Left colon (tissue), 2 donors: ENCODE results near the gene HEXIM1. TPM values are rescaled to one million over a fixed set of nuclear protein-coding genes. Genes with fewer than 3 reads are reported as not detected.

Experiments
- ATAC-seq: fragments of 200-7000 bp; cut with Tn5 transposase; one replicate; pipeline ENCODE4 v1.9.1; 2020; ENCODE audit warnings: mild to moderate bottlenecking, moderate library complexity
- DNase-seq, 2 donors: peaks; one replicate each; pipeline ENCODE4 v3.0.0-alpha.2; 2020
- intact Hi-C, 2 donors: fragments of 100-400 bp; cut with DNase I in 1 of 2; cut with micrococcal nuclease in 1 of 2; formaldehyde crosslinking; loops; one replicate each; pipeline versions ENCODE4 v1.11.2 to v1.14.0; 2022; cut with DNase I, micrococcal nuclease
- long read RNA-seq: library from polyadenylated mRNA; unstranded; transcript quantifications from one replicate; pipeline ENCODE4 v2.0.0, GENCODE V29; 2021
- total RNA-seq, 2 donors: library from RNA; stranded (reverse); fragmentation: NEBNext Ultra II Directional; extraction: Animal tissue kit (Norgen Biotek cat#: 25700); gene quantifications; one replicate each; pipeline ENCODE4 v1.2.1, GENCODE V29; 2021
- donor health status: DM: no; HTN: no; CAD: no.
- donor health status: DM: yes; HTN: yes; CAD: no.

HEXIM1 gene
- 10 to 100 TPM; 36.1 to 46.7 TPM for total RNA-seq
- long read RNA-seq, transcript HEXIM1-201 (1 exons, 3,600 nt) = major isoform, 49 of 52 reads
- long read RNA-seq, partial matches to known transcripts = 0 of 52 reads
- long read RNA-seq, other reads (novel, unspliced or antisense) = 3 of 52 reads

GRCh38 chr17:45148183-45149036, at the start of gene HEXIM1:
Gene HEXIM1 (plus strand): TSS chr17:45148475. CDS start chr17:45149191, 716 bp downstream.
- DNase-seq (peak; percentile 98 to 99), ATAC-seq (peak; percentile 70)
- intact Hi-C loops = no loop called here

- intact Hi-C loops = no loop called here
- ATAC-seq = peak; percentile 91
- peak; percentile 79 to 92 for DNase-seq
Observed at GRCh38 chr17:45098869-45099616, 49.2 kb upstream of the HEXIM1 start.

GRCh38 chr17:45101546-45101882, 46.8 kb upstream of the HEXIM1 start:
- intact Hi-C loops = loop anchor here in 1 of 2 donors (10.0 kb wide), 2 partner anchors 77 to 187 kb away; partner anchors contain the start of gene GFAP
- ATAC-seq (no peak), DNase-seq (no peak)

GRCh38 chr17:45101883-45102811, 46.1 kb upstream of the HEXIM1 start:
- intact Hi-C loops = loop anchor here in 1 of 2 donors (10.0 kb wide), 2 partner anchors 77 to 187 kb away; partner anchors contain the start of gene GFAP
- ATAC-seq (no peak), DNase-seq (no peak)

GRCh38 chr17:45102856-45103255, 45.4 kb upstream of the HEXIM1 start:
- intact Hi-C loops = loop anchor here in 1 of 2 donors (10.0 kb wide), 2 partner anchors 78 to 188 kb away; partner anchors contain the start of gene GFAP
- no peak for DNase-seq
- ATAC-seq = no peak

GRCh38 chr17:45103269-45103795, 44.9 kb upstream of the HEXIM1 start:
- intact Hi-C loops = loop anchor here in 1 of 2 donors (10.0 kb wide), 2 partner anchors 79 to 189 kb away; partner anchors contain the start of gene GFAP
- no peak for DNase-seq
- no peak for ATAC-seq

GRCh38 chr17:45104029-45104428, 44.2 kb upstream of the HEXIM1 start:
- intact Hi-C loops = loop anchor here in 1 of 2 donors (10.0 kb wide), 2 partner anchors 79 to 189 kb away; partner anchors contain the start of gene GFAP
- DNase-seq (no peak), ATAC-seq (no peak)

GRCh38 chr17:45104497-45104896, 43.8 kb upstream of the HEXIM1 start:
- DNase-seq (no peak), ATAC-seq (no peak)
- intact Hi-C loops = loop anchor here in 1 of 2 donors (10.0 kb wide), 2 partner anchors 80 to 190 kb away; partner anchors contain the start of gene GFAP

- no peak for DNase-seq
- no peak for ATAC-seq
- intact Hi-C loops = loop anchor here in 1 of 2 donors (10.0 kb wide), 2 partner anchors 80 to 190 kb away; partner anchors contain the start of gene GFAP
Observed at GRCh38 chr17:45104907-45105624, 43.2 kb upstream of the HEXIM1 start.

- DNase-seq (no peak), ATAC-seq (no peak)
- intact Hi-C loops = loop anchor here in 1 of 2 donors (10.0 kb wide), 2 partner anchors 81 to 191 kb away; partner anchors contain the start of gene GFAP
Observed at GRCh38 chr17:45106096-45106495, 42.2 kb upstream of the HEXIM1 start.

- DNase-seq = no peak
- no peak for ATAC-seq
- intact Hi-C loops = loop anchor here in 1 of 2 donors (10.0 kb wide), 2 partner anchors 82 to 192 kb away; partner anchors contain the start of gene GFAP
Observed at GRCh38 chr17:45106582-45106981, 41.7 kb upstream of the HEXIM1 start.

- DNase-seq (no peak), ATAC-seq (no peak)
- intact Hi-C loops = loop anchor here in 1 of 2 donors (10.0 kb wide), 2 partner anchors 83 to 193 kb away; partner anchors contain the start of gene GFAP
Observed at GRCh38 chr17:45107293-45108010, 40.8 kb upstream of the HEXIM1 start.

- intact Hi-C loops = loop anchor here in 1 of 2 donors (10.0 kb wide), 2 partner anchors 83 to 193 kb away; partner anchors contain the start of gene GFAP
- ATAC-seq (peak; percentile 3), DNase-seq (no peak)
Observed at GRCh38 chr17:45108051-45108450, 40.2 kb upstream of the HEXIM1 start.

- DNase-seq = no peak
- ATAC-seq = peak; percentile 51
- intact Hi-C loops = loop anchor here in 1 of 2 donors (10.0 kb wide), 2 partner anchors 84 to 194 kb away; partner anchors contain the start of gene GFAP
Observed at GRCh38 chr17:45108595-45109521, 39.4 kb upstream of the HEXIM1 start.
